ENCODE results near the gene TBC1D1.

The TBC1D1 gene

GRCh38 chr4:37936889-37937498 is 46.1 kb downstream of the TBC1D1 start:
- no peaks in the 10 kb centered on the region for H3K36me3 ChIP-seq (ENCODE audit: control insufficient read depth in 1 of 2, insufficient read depth in 2 of 2, low read depth in 1 of 2, low read length in 2 of 2)
- no peak overlapping the region for H3K9ac ChIP-seq (ENCODE audit: low read length)
- no peak overlapping the region for H2BK120ac ChIP-seq (ENCODE audit: low read depth, low read length)
- no peaks in the 10 kb centered on the region for H3K9me3 ChIP-seq (ENCODE audit: control insufficient read depth, low read length)
- no peak overlapping the region for H3K4me3 ChIP-seq (ENCODE audit: insufficient read depth in 1 of 2, low read depth in 1 of 2, low read length in 2 of 2)
- H3K4me2 ChIP-seq (ENCODE audit: low read length, poor library complexity, severe bottlenecking): no peak overlapping the region
- no peaks in the 10 kb centered on the region for H3K4me1 ChIP-seq (ENCODE audit: control insufficient read depth, insufficient read depth, low read depth, low read length)
- H3K18ac ChIP-seq (ENCODE audit: low read depth in 1 of 2, low read length in 2 of 2): no peak overlapping the region
- 57% methylated on average over 6 of the region's 7 CpGs for WGBS
- no peak overlapping the region for H2BK12ac ChIP-seq (ENCODE audit: low read length in 2 of 2)
- no peak overlapping the region for H4K91ac ChIP-seq (ENCODE audit: low read length)
- peak overlapping the region; percentile 4 for H4K8ac ChIP-seq (ENCODE audit: low read length)
- no peak overlapping the region for H3K14ac ChIP-seq (ENCODE audit: low read length in 2 of 2)
- no peak overlapping the region for H2AK5ac ChIP-seq (ENCODE audit: low read length, severe bottlenecking)
- H3K23ac ChIP-seq (ENCODE audit: low read length in 2 of 2): no peak overlapping the region
- no peak overlapping the region for H2AFZ ChIP-seq (ENCODE audit: low read depth, low read length)
- no peak overlapping the region for H2BK5ac ChIP-seq (ENCODE audit: low read depth, low read length, poor library complexity, severe bottlenecking)
- H3K27me3 ChIP-seq (ENCODE audit: control insufficient read depth in 1 of 2, insufficient read depth in 1 of 2, low read length in 2 of 2): peaks cover 9 to 19% of the 10 kb centered on the region in 2 experiments
- H3K27ac ChIP-seq (ENCODE audit: low read length, poor library complexity, severe bottlenecking): no peak overlapping the region
- no peaks in the 10 kb centered on the region for H3K79me1 ChIP-seq (replicated peaks; ENCODE audit: low read length, poor library complexity, severe bottlenecking)
- no peak overlapping the region for H2BK15ac ChIP-seq (ENCODE audit: low read depth, poor library complexity, severe bottlenecking)
- DNase-seq: no peak
- H3K4ac ChIP-seq (ENCODE audit: low read depth in 1 of 2, low read length in 2 of 2): no peak overlapping the region

- no peak overlapping the region for H3K23ac ChIP-seq (ENCODE audit: low read length in 2 of 2)
- 100% methylated on average over 1 of the region's 3 CpGs for WGBS
- H4K8ac ChIP-seq (ENCODE audit: low read length): no peak overlapping the region
- no peak overlapping the region for H3K4ac ChIP-seq (ENCODE audit: low read depth in 1 of 2, low read length in 2 of 2)
- no peak overlapping the region for H2BK120ac ChIP-seq (ENCODE audit: low read depth, low read length)
- H3K14ac ChIP-seq (ENCODE audit: low read length in 2 of 2): no peak overlapping the region
- no peak for DNase-seq
- H2BK15ac ChIP-seq (ENCODE audit: low read depth, poor library complexity, severe bottlenecking): no peak overlapping the region
- H3K4me1 ChIP-seq (ENCODE audit: control insufficient read depth, insufficient read depth, low read depth, low read length): no peaks in the 10 kb centered on the region
- H2BK12ac ChIP-seq (ENCODE audit: low read length in 2 of 2): no peak overlapping the region
- no peak overlapping the region for H3K18ac ChIP-seq (ENCODE audit: low read depth in 1 of 2, low read length in 2 of 2)
- H3K4me2 ChIP-seq (ENCODE audit: low read length, poor library complexity, severe bottlenecking): no peak overlapping the region
- no peaks in the 10 kb centered on the region for H3K9me3 ChIP-seq (ENCODE audit: control insufficient read depth, low read length)
- no peak overlapping the region for H2AFZ ChIP-seq (ENCODE audit: low read depth, low read length)
- H4K91ac ChIP-seq (ENCODE audit: low read length): no peak overlapping the region
- H3K27me3 ChIP-seq (ENCODE audit: control insufficient read depth in 1 of 2, insufficient read depth in 1 of 2, low read length in 2 of 2): peaks cover 9 to 19% of the 10 kb centered on the region in 2 experiments
- H3K27ac ChIP-seq (ENCODE audit: low read length, poor library complexity, severe bottlenecking): no peak overlapping the region
- H3K36me3 ChIP-seq (ENCODE audit: control insufficient read depth in 1 of 2, insufficient read depth in 2 of 2, low read depth in 1 of 2, low read length in 2 of 2): no peaks in the 10 kb centered on the region
- no peak overlapping the region for H2BK5ac ChIP-seq (ENCODE audit: low read depth, low read length, poor library complexity, severe bottlenecking)
- H3K4me3 ChIP-seq (ENCODE audit: insufficient read depth in 1 of 2, low read depth in 1 of 2, low read length in 2 of 2): no peak overlapping the region
- H3K9ac ChIP-seq (ENCODE audit: low read length): no peak overlapping the region
- no peaks in the 10 kb centered on the region for H3K79me1 ChIP-seq (replicated peaks; ENCODE audit: low read length, poor library complexity, severe bottlenecking)
- H2AK5ac ChIP-seq (ENCODE audit: low read length, severe bottlenecking): no peak overlapping the region
Measured at GRCh38 chr4:37938208-37938607, 47.3 kb downstream of the TBC1D1 start.

- H3K79me1 ChIP-seq (replicated peaks; ENCODE audit: low read length, poor library complexity, severe bottlenecking): no peaks in the 10 kb centered on the region
- H2AK5ac ChIP-seq (ENCODE audit: low read length, severe bottlenecking): no peak overlapping the region
- no peak overlapping the region for H3K18ac ChIP-seq (ENCODE audit: low read depth in 1 of 2, low read length in 2 of 2)
- H2BK120ac ChIP-seq (ENCODE audit: low read depth, low read length): no peak overlapping the region
- no peak overlapping the region for H3K9ac ChIP-seq (ENCODE audit: low read length)
- peak overlapping the region in 1 of 2 experiments; percentile 87 for H3K14ac ChIP-seq (ENCODE audit: low read length in 2 of 2)
- no peak overlapping the region for H2AFZ ChIP-seq (ENCODE audit: low read depth, low read length)
- H3K4me2 ChIP-seq (ENCODE audit: low read length, poor library complexity, severe bottlenecking): no peak overlapping the region
- H3K4ac ChIP-seq (ENCODE audit: low read depth in 1 of 2, low read length in 2 of 2): no peak overlapping the region
- no peak overlapping the region for H4K91ac ChIP-seq (ENCODE audit: low read length)
- H3K23ac ChIP-seq (ENCODE audit: low read length in 2 of 2): no peak overlapping the region
- no peaks in the 10 kb centered on the region for H3K9me3 ChIP-seq (ENCODE audit: control insufficient read depth, low read length)
- WGBS: 80% methylated on average over 8 of the region's 10 CpGs
- DNase-seq: no peak
- peaks cover 0 to 3% of the 10 kb centered on the region in 2 experiments for H3K27me3 ChIP-seq (ENCODE audit: control insufficient read depth in 1 of 2, insufficient read depth in 1 of 2, low read length in 2 of 2)
- H2BK5ac ChIP-seq (ENCODE audit: low read depth, low read length, poor library complexity, severe bottlenecking): no peak overlapping the region
- no peak overlapping the region for H2BK15ac ChIP-seq (ENCODE audit: low read depth, poor library complexity, severe bottlenecking)
- no peak overlapping the region for H3K27ac ChIP-seq (ENCODE audit: low read length, poor library complexity, severe bottlenecking)
- no peak overlapping the region for H4K8ac ChIP-seq (ENCODE audit: low read length)
- H3K4me1 ChIP-seq (ENCODE audit: control insufficient read depth, insufficient read depth, low read depth, low read length): no peaks in the 10 kb centered on the region
- no peak overlapping the region for H3K4me3 ChIP-seq (ENCODE audit: insufficient read depth in 1 of 2, low read depth in 1 of 2, low read length in 2 of 2)
- H2BK12ac ChIP-seq (ENCODE audit: low read length in 2 of 2): no peak overlapping the region
- H3K36me3 ChIP-seq (ENCODE audit: control insufficient read depth in 1 of 2, insufficient read depth in 2 of 2, low read depth in 1 of 2, low read length in 2 of 2): no peaks in the 10 kb centered on the region
Measured at GRCh38 chr4:37946503-37947179, 55.8 kb downstream of the TBC1D1 start.

GRCh38 chr4:37948542-37948941 is 57.7 kb downstream of the TBC1D1 start:
- Histone ChIP-seq H3K4me3 (ENCODE audit: insufficient read depth in 1 of 2, low read depth in 1 of 2, low read length in 2 of 2) (no peak overlapping the region), H4K8ac (ENCODE audit: low read length) (no peak overlapping the region)

More at GRCh38 chr4:37948542-37948941, 57.7 kb downstream of the TBC1D1 start:
- no peak overlapping the region for H3K14ac ChIP-seq (ENCODE audit: low read length in 2 of 2)
- H3K4me1 ChIP-seq (ENCODE audit: control insufficient read depth, insufficient read depth, low read depth, low read length): no peaks in the 10 kb centered on the region
- no peak overlapping the region for H2BK15ac ChIP-seq (ENCODE audit: low read depth, poor library complexity, severe bottlenecking)
- no peak overlapping the region for H3K9ac ChIP-seq (ENCODE audit: low read length)
- no peak overlapping the region for H2AFZ ChIP-seq (ENCODE audit: low read depth, low read length)
- no peak overlapping the region for H3K18ac ChIP-seq (ENCODE audit: low read depth in 1 of 2, low read length in 2 of 2)
- DNase-seq: no peak
- no peak overlapping the region for H2BK12ac ChIP-seq (ENCODE audit: low read length in 2 of 2)
- no peak overlapping the region for H2BK120ac ChIP-seq (ENCODE audit: low read depth, low read length)
- no peaks in the 10 kb centered on the region for H3K36me3 ChIP-seq (ENCODE audit: control insufficient read depth in 1 of 2, insufficient read depth in 2 of 2, low read depth in 1 of 2, low read length in 2 of 2)
- peaks cover 0 to 6% of the 10 kb centered on the region in 2 experiments for H3K27me3 ChIP-seq (ENCODE audit: control insufficient read depth in 1 of 2, insufficient read depth in 1 of 2, low read length in 2 of 2)
- H2BK5ac ChIP-seq (ENCODE audit: low read depth, low read length, poor library complexity, severe bottlenecking): no peak overlapping the region
- H4K91ac ChIP-seq (ENCODE audit: low read length): no peak overlapping the region
- H3K4ac ChIP-seq (ENCODE audit: low read depth in 1 of 2, low read length in 2 of 2): no peak overlapping the region
- H3K4me2 ChIP-seq (ENCODE audit: low read length, poor library complexity, severe bottlenecking): no peak overlapping the region
- WGBS: 96% methylated on average over 3 of the region's 4 CpGs
- H3K27ac ChIP-seq (ENCODE audit: low read length, poor library complexity, severe bottlenecking): no peak overlapping the region
- no peak overlapping the region for H3K23ac ChIP-seq (ENCODE audit: low read length in 2 of 2)
- H2AK5ac ChIP-seq (ENCODE audit: low read length, severe bottlenecking): no peak overlapping the region
- no peaks in the 10 kb centered on the region for H3K9me3 ChIP-seq (ENCODE audit: control insufficient read depth, low read length)
- H3K79me1 ChIP-seq (replicated peaks; ENCODE audit: low read length, poor library complexity, severe bottlenecking): no peaks in the 10 kb centered on the region

Data from mesenchymal stem cell (in vitro differentiated cells and primary cell).